Measurements from ENCODE around the gene LIMK2.
"Not testable (repeated sequence)": the region's sequence is repeated elsewhere in the genome, so short reads cannot be mapped to it uniquely, and the experiment has no call there.

LIMK2 gene

GRCh38 chr22:31212783-31213629 is 908 bp downstream of the LIMK2 start:
- DNase-seq: no peak

DNA sequence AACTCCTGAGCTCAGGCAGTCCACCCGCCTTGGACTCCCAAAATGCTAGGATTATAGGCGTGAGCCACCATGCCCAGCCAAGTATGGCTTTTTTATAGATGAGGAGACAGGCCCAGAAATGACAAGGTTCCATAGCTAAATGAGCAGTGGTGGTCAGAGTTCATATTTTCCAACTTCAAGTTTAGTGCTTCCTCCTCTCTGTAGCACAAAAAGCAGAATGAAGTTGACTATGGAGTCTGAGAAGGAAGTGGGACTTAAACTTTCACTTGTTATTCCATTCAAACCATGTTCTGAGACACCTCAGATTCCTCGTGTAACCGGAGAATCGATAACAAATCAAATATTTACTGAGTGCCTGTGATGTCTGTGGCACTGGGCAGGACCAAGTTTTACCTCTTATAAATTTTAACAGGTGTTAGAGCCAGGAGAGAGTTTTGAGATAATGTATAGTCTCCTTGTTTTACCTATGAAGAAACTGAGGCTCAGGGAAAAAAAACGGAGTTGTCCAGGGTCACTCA is 3.0 kb downstream of the LIMK2 start:
- no peak for DNase-seq

- no peak for DNase-seq
Measured at GRCh38 chr22:31218565-31219262, 6.6 kb downstream of the LIMK2 start.

DNA sequence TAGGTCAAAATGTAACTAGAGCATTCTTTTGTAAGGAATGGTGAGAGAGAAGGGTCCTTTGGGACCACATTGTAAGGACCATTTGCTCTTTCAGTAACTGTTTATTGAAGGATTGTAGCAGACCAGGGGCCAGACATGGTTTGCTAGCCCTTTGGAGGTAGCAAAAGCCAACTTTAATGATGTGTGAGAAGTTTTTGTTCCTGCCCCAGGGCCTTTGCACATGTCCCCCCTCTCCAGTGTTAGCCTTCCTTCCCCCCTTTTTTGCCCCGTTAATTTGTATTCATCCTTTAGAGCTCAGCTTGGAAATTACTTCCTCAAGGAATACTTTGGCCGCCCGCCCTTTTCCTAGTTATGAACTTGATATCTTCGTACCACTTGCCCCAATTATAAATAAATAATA is 9.0 kb downstream of the LIMK2 start:
- no peak for DNase-seq

- DNase-seq: no peak
Measured at GRCh38 chr22:31222736-31223135, 10.6 kb downstream of the LIMK2 start.

DNA sequence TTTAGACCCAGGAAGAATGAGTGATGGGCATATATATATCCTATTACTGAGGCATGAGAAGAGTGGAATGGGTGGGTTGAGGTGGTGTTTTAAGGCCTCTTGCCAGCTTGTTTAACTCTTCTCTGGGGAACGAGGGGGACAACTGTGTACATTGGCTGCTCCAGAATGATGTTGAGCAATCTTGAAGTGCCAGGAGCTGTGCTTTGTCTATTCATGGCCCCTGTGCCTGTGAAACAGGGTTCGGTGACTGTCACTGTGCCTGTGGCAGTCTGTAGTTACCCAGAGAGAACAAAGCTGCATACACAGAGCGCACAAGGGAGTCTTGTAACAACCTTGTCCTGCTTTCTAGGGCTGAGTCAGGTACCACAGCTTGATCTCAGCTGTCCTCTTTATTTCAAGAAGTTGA is 11.7 kb downstream of the LIMK2 start:
- no peak for DNase-seq

DNA sequence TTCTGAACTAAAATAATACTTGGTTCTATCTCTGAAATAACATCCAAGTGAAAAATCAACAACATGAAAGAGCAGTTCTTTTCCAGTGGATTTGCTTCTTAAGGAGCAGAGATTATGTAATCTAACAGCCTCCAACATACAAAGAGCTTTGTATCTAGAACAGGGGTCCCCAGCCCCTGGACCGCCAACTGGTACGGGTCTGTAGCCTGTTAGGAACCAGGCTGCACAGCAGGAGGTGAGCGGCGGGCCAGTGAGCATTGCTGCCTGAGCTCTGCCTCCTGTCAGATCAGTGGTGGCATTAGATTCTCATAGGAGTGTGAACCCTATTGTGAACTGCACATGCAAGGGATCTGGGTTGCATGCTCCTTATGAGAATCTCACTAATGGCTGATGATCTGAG is 12.6 kb downstream of the LIMK2 start:
- DNase-seq: not testable (repeated sequence)

DNA sequence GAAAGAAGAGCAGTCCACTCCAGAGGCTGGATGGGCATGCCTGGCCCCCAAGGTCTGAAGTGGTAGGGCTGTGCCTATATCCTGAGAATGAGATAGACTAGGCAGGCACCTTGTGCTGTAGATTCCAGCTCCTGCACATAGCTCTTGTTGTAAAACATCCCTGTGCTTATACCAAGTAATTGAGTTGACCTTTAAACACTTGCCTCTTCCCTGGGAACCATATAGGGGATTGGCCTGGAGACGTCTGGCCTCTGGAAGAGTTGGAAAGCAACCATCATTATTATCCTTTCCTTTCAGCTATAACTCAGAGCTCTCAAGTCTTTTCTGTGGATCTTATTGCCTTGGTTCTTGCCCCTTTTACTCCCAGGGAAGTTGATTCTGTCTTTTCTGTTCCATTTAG is 15.1 kb downstream of the LIMK2 start:
- no peak for DNase-seq

- DNase-seq: no peak
Measured at GRCh38 chr22:31229402-31230079, 17.4 kb downstream of the LIMK2 start.

GRCh38 chr22:31230155-31230870 is 18.2 kb downstream of the LIMK2 start:
- DNase-seq: no peak

- DNase-seq: peak; percentile 70
Measured at GRCh38 chr22:31230871-31231621, 18.9 kb downstream of the LIMK2 start.

GRCh38 chr22:31233001-31233400 is 20.9 kb downstream of the LIMK2 start:
- no peak for DNase-seq

DNA sequence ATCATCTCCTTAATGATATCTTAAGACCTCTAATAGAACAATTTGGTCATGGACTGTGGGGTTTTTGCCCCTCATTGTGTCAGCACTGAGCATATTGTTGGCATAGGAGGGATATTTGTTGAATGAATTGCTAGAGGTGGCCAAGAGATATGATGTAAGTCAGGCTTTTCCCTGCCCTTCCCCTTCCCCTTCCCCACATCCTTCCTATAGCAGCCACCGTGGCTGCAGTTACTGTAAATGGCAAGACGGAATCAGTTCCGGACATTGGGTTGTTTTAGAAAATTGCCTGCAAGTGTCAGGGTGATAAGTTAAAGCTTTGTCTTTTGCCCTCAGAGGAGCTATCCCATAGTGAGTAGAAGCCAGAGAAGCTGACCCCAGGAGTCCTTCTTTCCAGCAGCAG is 23.0 kb downstream of the LIMK2 start:
- peak; percentile 64 for DNase-seq

- not testable (repeated sequence) for DNase-seq
Measured at GRCh38 chr22:31236044-31236443, 23.9 kb downstream of the LIMK2 start.

GRCh38 chr22:31238057-31238456 is 26.0 kb downstream of the LIMK2 start:
- DNase-seq: no peak

- DNase-seq: no peak
Measured at GRCh38 chr22:31239771-31240370, 27.8 kb downstream of the LIMK2 start.

DNA sequence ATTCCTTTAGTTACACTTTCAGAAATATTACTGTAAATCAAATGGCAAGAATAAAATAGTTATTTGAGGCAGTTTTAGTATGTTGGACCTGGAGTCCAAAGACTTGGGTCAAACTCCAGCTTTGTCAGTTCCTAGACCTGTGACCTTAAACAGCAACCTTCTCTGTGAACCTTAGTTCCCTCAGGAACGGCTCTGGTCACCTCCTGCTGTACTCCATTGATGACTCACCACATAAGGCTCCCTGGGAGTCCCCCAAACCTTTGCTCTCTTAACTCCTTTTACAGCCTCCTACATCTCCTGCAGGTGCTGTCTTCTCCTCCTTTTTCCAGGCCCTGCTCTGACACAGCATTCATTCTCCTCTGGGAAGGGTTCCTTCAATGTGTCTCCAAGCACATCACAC is 29.1 kb downstream of the LIMK2 start:
- no peak for DNase-seq

GRCh38 chr22:31241936-31242335 is 29.8 kb downstream of the LIMK2 start:
- no peak for DNase-seq

GRCh38 chr22:31243339-31244045 is 31.4 kb downstream of the LIMK2 start:
- DNase-seq: no peak

DNA sequence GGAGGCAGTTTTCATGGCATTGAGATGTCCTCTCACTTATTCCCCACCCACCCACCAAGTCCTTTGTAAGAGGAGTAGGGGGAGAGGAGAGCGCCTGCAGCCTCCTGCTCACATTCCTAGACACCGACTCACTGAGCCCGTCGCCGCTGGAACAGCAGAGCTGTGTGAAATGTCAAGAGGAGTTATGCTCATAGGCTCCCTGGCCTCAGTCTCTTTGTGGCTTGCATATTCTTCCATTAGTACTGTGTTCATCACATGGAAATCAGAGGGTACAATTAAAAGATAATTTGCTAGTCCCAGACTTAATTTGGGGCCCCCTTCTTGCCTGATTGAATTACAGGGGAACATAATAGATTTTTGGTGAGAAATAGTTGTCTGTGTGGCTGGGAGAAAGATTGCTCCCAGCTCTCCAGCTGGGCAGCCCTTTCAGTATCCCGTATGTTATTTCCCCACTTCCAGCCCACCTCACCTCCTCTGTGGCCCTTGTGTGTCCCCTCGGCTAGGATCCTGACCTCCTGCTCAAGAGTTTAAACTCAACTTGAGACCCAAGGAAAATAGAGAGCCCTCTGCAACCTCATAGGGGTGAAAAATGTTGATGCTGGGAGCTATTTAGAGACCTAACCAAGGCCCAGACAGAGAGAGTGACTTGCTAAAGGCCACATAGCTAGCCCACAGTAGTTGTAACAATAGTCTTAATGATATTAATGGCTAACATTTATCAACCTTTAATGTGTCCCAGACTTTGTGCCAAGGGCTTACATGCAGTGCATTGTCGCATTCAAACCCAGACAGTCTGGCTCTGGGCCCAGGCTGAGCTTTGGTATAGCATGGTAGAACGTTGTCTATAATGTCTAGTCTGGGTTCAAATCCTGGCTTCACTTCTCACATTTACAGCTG is 32.2 kb downstream of the LIMK2 start:
- DNase-seq: no peak

Data from KG1 (cell line).